MCF 10A (cell line): ENCODE results near the gene ARHGAP24. TPM values are rescaled to one million over a fixed set of nuclear protein-coding genes. Genes with fewer than 3 reads are reported as not detected.

Experiments
- BruUV-seq: library from RNA; stranded (reverse); fragments of 400-500 nt; replicated peaks from 2 replicates; lab custom pipeline; 2021; lab: Mats Ljungman, UMichigan
- CTCF ChIA-PET: fragments of 300-600 bp; sonication (Branson Sonifier 250); formaldehyde crosslinking; extraction: SDS; loops from one replicate; lab custom pipeline; 2021; ENCODE audit warnings: antibody characterized with exemption, inconsistent platforms; lab: Yijun Ruan, JAX
- POLR2A ChIA-PET: fragments of 300-600, 350-650 bp; sonication (Branson Sonifier 250); formaldehyde crosslinking; extraction: SDS; loops from one replicate; lab custom pipeline; 2020; ENCODE audit warnings: antibody characterized with exemption, inconsistent platforms; lab: Yijun Ruan, JAX
- DNase-seq: peaks from one replicate; pipeline ENCODE4 v3.0.0-alpha.2; 2018; ENCODE audit not compliant: unreplicated experiment
- H3K27ac Mint-ChIP-seq: one replicate; pipeline ENCODE4 v1.8.0; 2022; ENCODE audit warnings: mild to moderate bottlenecking, low read depth, mixed read lengths; ENCODE audit not compliant: unreplicated experiment
- H3K27me3 Mint-ChIP-seq: one replicate; pipeline ENCODE4 v1.8.0; 2022; ENCODE audit warnings: mixed read lengths; ENCODE audit not compliant: insufficient read depth, unreplicated experiment
- H3K36me3 Mint-ChIP-seq: one replicate; pipeline ENCODE4 v1.8.0; 2022; ENCODE audit warnings: mild to moderate bottlenecking, moderate library complexity, mixed read lengths; ENCODE audit not compliant: insufficient read depth, unreplicated experiment
- H3K4me1 Mint-ChIP-seq: one replicate; pipeline ENCODE4 v1.8.0; 2022; ENCODE audit warnings: mixed read lengths; ENCODE audit not compliant: insufficient read depth, unreplicated experiment
- H3K4me3 Mint-ChIP-seq: one replicate; pipeline ENCODE4 v1.8.0; 2022; ENCODE audit warnings: mild to moderate bottlenecking, moderate library complexity, mixed read lengths; ENCODE audit not compliant: unreplicated experiment
- H3K9me3 Mint-ChIP-seq: one replicate; pipeline ENCODE4 v1.8.0; 2022; ENCODE audit warnings: mixed read lengths; ENCODE audit not compliant: unreplicated experiment
- CTCF ChIP-seq: fragments of 200-600 bp; IDR thresholded peaks from one replicate; pipeline ENCODE4 v1.8.0; 2022; ENCODE audit warnings: antibody characterized with exemption, mild to moderate bottlenecking; ENCODE audit not compliant: unreplicated experiment
- intact Hi-C: fragments of 100-400 bp; cut with micrococcal nuclease; formaldehyde crosslinking; loops from 2 replicates; pipeline ENCODE4 v1.14.1; 2022
- total RNA-seq: library from RNA; stranded (reverse); gene quantifications from 2 replicates; pipeline ENCODE4 v1.2.3, GENCODE V29; 2022

Gene ARHGAP24
- total RNA-seq, 1 experiment from 2014 or later, result 2.6 TPM

GRCh38 chr4:85600501-85600900 lies 125.6 kb downstream of the ARHGAP24 start:
- H3K4me3 Mint-ChIP-seq, result no peak overlapping the region
- no peaks in the 10 kb centered on the region for H3K36me3 Mint-ChIP-seq
- no peaks in the 10 kb centered on the region for H3K9me3 Mint-ChIP-seq
- no peaks in the 10 kb centered on the region for H3K4me1 Mint-ChIP-seq
- DNase-seq, result no peak
- no peak for TF ChIP-seq CTCF
- no peak overlapping the region for H3K27ac Mint-ChIP-seq
- intact Hi-C loops, result no loop called here
- BruUV-seq, result no TSS peak
- CTCF ChIA-PET, result no interaction called here
- no peaks in the 10 kb centered on the region for H3K27me3 Mint-ChIP-seq
- POLR2A ChIA-PET, result no interaction called here

DNA sequence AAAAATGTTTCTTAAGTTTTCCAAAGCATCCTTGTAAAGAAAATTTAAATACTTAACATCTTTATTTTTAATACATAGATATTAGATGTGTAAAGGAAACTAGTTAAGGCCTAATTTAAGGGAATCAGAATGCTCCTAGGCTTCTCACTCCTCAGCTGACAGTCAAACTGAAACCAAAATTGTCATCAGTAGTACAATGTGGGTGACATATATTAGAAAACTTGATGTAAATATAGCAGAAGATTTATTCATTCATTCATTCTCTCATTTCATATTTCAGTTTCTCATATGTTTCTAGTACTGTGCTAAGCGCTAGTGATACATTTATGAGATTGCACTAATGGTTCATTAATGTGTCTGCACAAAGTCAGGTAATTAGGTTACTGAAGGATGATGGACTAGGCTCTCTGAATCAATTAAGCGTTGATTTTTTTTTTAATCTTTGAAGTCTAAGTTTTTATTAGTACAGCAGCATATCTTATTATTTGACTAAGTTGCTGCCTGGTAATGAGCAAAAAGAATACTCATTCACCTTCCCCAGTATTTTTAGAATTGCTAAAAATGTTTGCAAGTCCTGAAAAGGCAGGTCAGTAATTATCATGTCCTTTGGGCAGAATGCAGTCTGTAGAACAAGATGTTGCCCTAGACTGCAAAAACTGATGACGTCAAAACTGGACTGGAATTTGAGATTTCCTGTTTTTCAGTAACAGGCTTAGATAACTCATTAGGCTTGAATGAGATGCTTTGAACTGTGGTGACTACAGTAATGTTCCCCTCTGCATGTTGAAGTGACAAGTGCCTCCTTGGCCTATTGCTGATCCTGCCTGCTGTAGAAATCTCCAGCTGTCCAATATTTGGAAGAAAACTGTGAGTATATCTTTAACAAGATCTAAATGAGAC lies 128.7 kb downstream of the ARHGAP24 start:
- no peak for TF ChIP-seq CTCF
- POLR2A ChIA-PET, result interaction anchor here (0.7 kb wide), 1 partner anchor 91 kb away, joined by 3 read pairs; no protein-coding TSS in a partner anchor
- Mint-ChIP-seq H3K4me1 (no peaks in the 10 kb centered on the region), H3K27me3 (no peaks in the 10 kb centered on the region), H3K4me3 (no peak overlapping the region), H3K36me3 (no peaks in the 10 kb centered on the region), H3K27ac (no peak overlapping the region), H3K9me3 (no peaks in the 10 kb centered on the region)
- CTCF ChIA-PET, result interaction anchor here (0.7 kb wide), 1 partner anchor 54 kb away, joined by 3 read pairs; no protein-coding TSS in a partner anchor
- no peak for DNase-seq
- intact Hi-C loops, result no loop called here
- BruUV-seq, result no TSS peak

GRCh38 chr4:85606505-85606904 lies 131.6 kb downstream of the ARHGAP24 start:
- intact Hi-C loops, result no loop called here
- Mint-ChIP-seq H3K9me3 (no peaks in the 10 kb centered on the region), H3K27ac (no peak overlapping the region), H3K36me3 (no peaks in the 10 kb centered on the region), H3K4me1 (no peaks in the 10 kb centered on the region), H3K4me3 (no peak overlapping the region), H3K27me3 (no peaks in the 10 kb centered on the region)
- CTCF ChIA-PET, result interaction anchor here (0.6 kb wide), 1 partner anchor 351 kb away, joined by 3 read pairs; no protein-coding TSS in a partner anchor
- TF ChIP-seq CTCF, result no peak
- DNase-seq, result no peak
- POLR2A ChIA-PET, result interaction anchor here (0.6 kb wide), 1 partner anchor 25 kb away, joined by 3 read pairs; no protein-coding TSS in a partner anchor
- no TSS peak for BruUV-seq

GRCh38 chr4:85607624-85608023 lies 132.7 kb downstream of the ARHGAP24 start:
- Mint-ChIP-seq H3K27me3 (no peaks in the 10 kb centered on the region), H3K4me1 (no peaks in the 10 kb centered on the region), H3K4me3 (no peak overlapping the region), H3K9me3 (no peaks in the 10 kb centered on the region), H3K36me3 (no peaks in the 10 kb centered on the region), H3K27ac (no peak overlapping the region)
- no TSS peak for BruUV-seq
- intact Hi-C loops, result no loop called here
- DNase-seq, result no peak
- ChIA-PET CTCF (interaction anchor here (0.7 kb wide), 1 partner anchor 9 kb away, joined by 3 read pairs; no protein-coding TSS in a partner anchor), POLR2A (no interaction called here)
- no peak for TF ChIP-seq CTCF
